ENCODE results near the gene AGAP1.

AGAP1 gene

GRCh38 chr2:235730115-235730514, 236.3 kb downstream of the AGAP1 start:
- Histone ChIP-seq H3K9ac (ENCODE audit: low read length) (no peak overlapping the region), H3K9me3 (ENCODE audit: control insufficient read depth, insufficient read depth, low read depth, low read length) (no peaks in the 10 kb centered on the region), H3K4me1 (ENCODE audit: control insufficient read depth, insufficient read depth, low read length) (peaks cover 26% of the 10 kb centered on the region), H3K36me3 (ENCODE audit: control insufficient read depth, insufficient read depth, low read length) (no peaks in the 10 kb centered on the region), H3K27me3 (ENCODE audit: control insufficient read depth, insufficient read depth, low read length) (no peaks in the 10 kb centered on the region), H3K4me3 (ENCODE audit: low read depth, low read length) (no peak overlapping the region), H3K27ac (ENCODE audit: low read depth, low read length) (no peak overlapping the region)

- Histone ChIP-seq H3K36me3 (ENCODE audit: control insufficient read depth, insufficient read depth, low read length) (0 out of 2 replicates have a peak, but pooled peaks cover 6% of the 10 kb centered on the region), H3K27ac (ENCODE audit: low read depth, low read length) (no peak overlapping the region), H3K27me3 (ENCODE audit: control insufficient read depth, insufficient read depth, low read length) (no peaks in the 10 kb centered on the region), H3K9me3 (ENCODE audit: control insufficient read depth, insufficient read depth, low read depth, low read length) (no peaks in the 10 kb centered on the region), H3K9ac (ENCODE audit: low read length) (no peak overlapping the region), H3K4me1 (ENCODE audit: control insufficient read depth, insufficient read depth, low read length) (peaks cover 26% of the 10 kb centered on the region), H3K4me3 (ENCODE audit: low read depth, low read length) (no peak overlapping the region)
Measured at GRCh38 chr2:235733761-235734160, 239.9 kb downstream of the AGAP1 start.

GRCh38 chr2:235734168-235734567, 240.3 kb downstream of the AGAP1 start:
- no peaks in the 10 kb centered on the region for H3K27me3 ChIP-seq (ENCODE audit: control insufficient read depth, insufficient read depth, low read length)
- H3K9ac ChIP-seq (ENCODE audit: low read length), result no peak overlapping the region
- peaks cover 26% of the 10 kb centered on the region for H3K4me1 ChIP-seq (ENCODE audit: control insufficient read depth, insufficient read depth, low read length)
- H3K9me3 ChIP-seq (ENCODE audit: control insufficient read depth, insufficient read depth, low read depth, low read length), result no peaks in the 10 kb centered on the region
- H3K27ac ChIP-seq (ENCODE audit: low read depth, low read length), result no peak overlapping the region
- H3K4me3 ChIP-seq (ENCODE audit: low read depth, low read length), result no peak overlapping the region
- 0 out of 2 replicates have a peak, but pooled peaks cover 6% of the 10 kb centered on the region for H3K36me3 ChIP-seq (ENCODE audit: control insufficient read depth, insufficient read depth, low read length)

GRCh38 chr2:235734688-235735231, 240.9 kb downstream of the AGAP1 start:
- Histone ChIP-seq H3K9ac (ENCODE audit: low read length) (no peak overlapping the region), H3K4me3 (ENCODE audit: low read depth, low read length) (no peak overlapping the region), H3K27ac (ENCODE audit: low read depth, low read length) (no peak overlapping the region), H3K9me3 (ENCODE audit: control insufficient read depth, insufficient read depth, low read depth, low read length) (no peaks in the 10 kb centered on the region), H3K27me3 (ENCODE audit: control insufficient read depth, insufficient read depth, low read length) (no peaks in the 10 kb centered on the region), H3K4me1 (ENCODE audit: control insufficient read depth, insufficient read depth, low read length) (peaks cover 26% of the 10 kb centered on the region), H3K36me3 (ENCODE audit: control insufficient read depth, insufficient read depth, low read length) (0 out of 2 replicates have a peak, but pooled peaks cover 6% of the 10 kb centered on the region)

- no peak overlapping the region for H3K4me3 ChIP-seq (ENCODE audit: low read depth, low read length)
- no peaks in the 10 kb centered on the region for H3K9me3 ChIP-seq (ENCODE audit: control insufficient read depth, insufficient read depth, low read depth, low read length)
- H3K36me3 ChIP-seq (ENCODE audit: control insufficient read depth, insufficient read depth, low read length), result 0 out of 2 replicates have a peak, but pooled peaks cover 11% of the 10 kb centered on the region
- no peaks in the 10 kb centered on the region for H3K27me3 ChIP-seq (ENCODE audit: control insufficient read depth, insufficient read depth, low read length)
- H3K9ac ChIP-seq (ENCODE audit: low read length), result no peak overlapping the region
- H3K27ac ChIP-seq (ENCODE audit: low read depth, low read length), result no peak overlapping the region
- peaks cover 11% of the 10 kb centered on the region for H3K4me1 ChIP-seq (ENCODE audit: control insufficient read depth, insufficient read depth, low read length)
Measured at GRCh38 chr2:235737396-235737795, 243.6 kb downstream of the AGAP1 start.

- Histone ChIP-seq H3K36me3 (ENCODE audit: control insufficient read depth, insufficient read depth, low read length) (0 out of 2 replicates have a peak, but pooled peaks cover 12% of the 10 kb centered on the region), H3K4me3 (ENCODE audit: low read depth, low read length) (no peak overlapping the region), H3K27ac (ENCODE audit: low read depth, low read length) (no peak overlapping the region), H3K4me1 (ENCODE audit: control insufficient read depth, insufficient read depth, low read length) (peaks cover 7% of the 10 kb centered on the region; the same call in 1 of the 2 replicates), H3K9me3 (ENCODE audit: control insufficient read depth, insufficient read depth, low read depth, low read length) (no peaks in the 10 kb centered on the region), H3K9ac (ENCODE audit: low read length) (no peak overlapping the region), H3K27me3 (ENCODE audit: control insufficient read depth, insufficient read depth, low read length) (no peaks in the 10 kb centered on the region)
Measured at GRCh38 chr2:235737840-235738239, 244.0 kb downstream of the AGAP1 start.

- no peaks in the 10 kb centered on the region for H3K27me3 ChIP-seq (ENCODE audit: control insufficient read depth, insufficient read depth, low read length)
- H3K36me3 ChIP-seq (ENCODE audit: control insufficient read depth, insufficient read depth, low read length), result 0 out of 2 replicates have a peak, but pooled peaks cover 12% of the 10 kb centered on the region
- no peak overlapping the region for H3K27ac ChIP-seq (ENCODE audit: low read depth, low read length)
- no peak overlapping the region for H3K4me3 ChIP-seq (ENCODE audit: low read depth, low read length)
- H3K4me1 ChIP-seq (ENCODE audit: control insufficient read depth, insufficient read depth, low read length), result no peaks in the 10 kb centered on the region
- H3K9me3 ChIP-seq (ENCODE audit: control insufficient read depth, insufficient read depth, low read depth, low read length), result no peaks in the 10 kb centered on the region
- H3K9ac ChIP-seq (ENCODE audit: low read length), result no peak overlapping the region
Measured at GRCh38 chr2:235739704-235740415, 246.0 kb downstream of the AGAP1 start.

- Histone ChIP-seq H3K9ac (ENCODE audit: low read length) (no peak overlapping the region), H3K4me3 (ENCODE audit: low read depth, low read length) (no peak overlapping the region), H3K27ac (ENCODE audit: low read depth, low read length) (no peak overlapping the region), H3K9me3 (ENCODE audit: control insufficient read depth, insufficient read depth, low read depth, low read length) (no peaks in the 10 kb centered on the region), H3K36me3 (ENCODE audit: control insufficient read depth, insufficient read depth, low read length) (peaks cover 12% of the 10 kb centered on the region; the same call in 1 of the 2 replicates), H3K4me1 (ENCODE audit: control insufficient read depth, insufficient read depth, low read length) (no peaks in the 10 kb centered on the region), H3K27me3 (ENCODE audit: control insufficient read depth, insufficient read depth, low read length) (no peaks in the 10 kb centered on the region)
Measured at GRCh38 chr2:235740821-235741220, 247.0 kb downstream of the AGAP1 start.

- Histone ChIP-seq H3K9ac (ENCODE audit: low read length) (peak overlapping the region; percentile 20), H3K9me3 (ENCODE audit: control insufficient read depth, insufficient read depth, low read depth, low read length) (no peaks in the 10 kb centered on the region), H3K4me1 (ENCODE audit: control insufficient read depth, insufficient read depth, low read length) (peaks cover 7% of the 10 kb centered on the region; the same call in 1 of the 2 replicates), H3K36me3 (ENCODE audit: control insufficient read depth, insufficient read depth, low read length) (peaks cover 9% of the 10 kb centered on the region; the same call in 1 of the 2 replicates), H3K27me3 (ENCODE audit: control insufficient read depth, insufficient read depth, low read length) (no peaks in the 10 kb centered on the region), H3K4me3 (ENCODE audit: low read depth, low read length) (no peak overlapping the region), H3K27ac (ENCODE audit: low read depth, low read length) (no peak overlapping the region)
Measured at GRCh38 chr2:235744161-235744560, 250.3 kb downstream of the AGAP1 start.

GRCh38 chr2:235745597-235745996, 251.8 kb downstream of the AGAP1 start:
- H3K27ac ChIP-seq (ENCODE audit: low read depth, low read length), result no peak overlapping the region
- H3K36me3 ChIP-seq (ENCODE audit: control insufficient read depth, insufficient read depth, low read length), result peaks cover 18% of the 10 kb centered on the region
- H3K9ac ChIP-seq (ENCODE audit: low read length), result no peak overlapping the region

GRCh38 chr2:235746257-235746934, 252.6 kb downstream of the AGAP1 start:
- Histone ChIP-seq H3K4me1 (ENCODE audit: control insufficient read depth, insufficient read depth, low read length) (peaks cover 7% of the 10 kb centered on the region; the same call in 1 of the 2 replicates), H3K36me3 (ENCODE audit: control insufficient read depth, insufficient read depth, low read length) (peaks cover 19% of the 10 kb centered on the region), H3K9me3 (ENCODE audit: control insufficient read depth, insufficient read depth, low read depth, low read length) (no peaks in the 10 kb centered on the region), H3K4me3 (ENCODE audit: low read depth, low read length) (no peak overlapping the region), H3K27ac (ENCODE audit: low read depth, low read length) (no peak overlapping the region), H3K27me3 (ENCODE audit: control insufficient read depth, insufficient read depth, low read length) (no peaks in the 10 kb centered on the region), H3K9ac (ENCODE audit: low read length) (no peak overlapping the region)

More at GRCh38 chr2:235745597-235745996, 251.8 kb downstream of the AGAP1 start:
- Histone ChIP-seq H3K4me3 (ENCODE audit: low read depth, low read length) (no peak overlapping the region), H3K4me1 (ENCODE audit: control insufficient read depth, insufficient read depth, low read length) (peaks cover 7% of the 10 kb centered on the region; the same call in 1 of the 2 replicates), H3K27me3 (ENCODE audit: control insufficient read depth, insufficient read depth, low read length) (no peaks in the 10 kb centered on the region), H3K9me3 (ENCODE audit: control insufficient read depth, insufficient read depth, low read depth, low read length) (no peaks in the 10 kb centered on the region)

Data from HUES6 (cell line).